IMR-90 (cell line): Measurements from ENCODE around the gene TRHDE.

Experiments
- BHLHE40 ChIP-seq: fragments of 150-350 bp; IDR thresholded peaks from 2 replicates; pipeline ENCODE4 v1.6.1; 2016; ENCODE audit warnings: mild to moderate bottlenecking, low read depth, low read length
- MAFK ChIP-seq: IDR thresholded peaks from 2 replicates; pipeline ENCODE4 v1.6.1; 2012; ENCODE audit warnings: low read depth, low read length, improper control_type of control experiment
- TF ChIP-seq, protein P1 (sequence below): fragments of 150-350 bp; IDR thresholded peaks from 2 replicates; pipeline ENCODE4 v1.6.1; 2017; ENCODE audit warnings: mild to moderate bottlenecking, antibody characterized with exemption, low read length, low read depth

GRCh38 chr12:72295101-72295500 is 22.9 kb downstream of the TRHDE start:
- TF ChIP-seq, protein P1, sequence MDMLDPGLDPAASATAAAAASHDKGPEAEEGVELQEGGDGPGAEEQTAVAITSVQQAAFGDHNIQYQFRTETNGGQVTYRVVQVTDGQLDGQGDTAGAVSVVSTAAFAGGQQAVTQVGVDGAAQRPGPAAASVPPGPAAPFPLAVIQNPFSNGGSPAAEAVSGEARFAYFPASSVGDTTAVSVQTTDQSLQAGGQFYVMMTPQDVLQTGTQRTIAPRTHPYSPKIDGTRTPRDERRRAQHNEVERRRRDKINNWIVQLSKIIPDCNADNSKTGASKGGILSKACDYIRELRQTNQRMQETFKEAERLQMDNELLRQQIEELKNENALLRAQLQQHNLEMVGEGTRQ, result no peak
- TF ChIP-seq BHLHE40 (no peak), MAFK (no peak)
